ENCODE data around the gene APOE. TPM values are rescaled to one million over a fixed set of nuclear protein-coding genes. Genes with fewer than 3 reads are reported as not detected.
"Not testable (repeated sequence)": the region's sequence is repeated elsewhere in the genome, so short reads cannot be mapped to it uniquely, and the experiment has no call there.

Gene APOE
- total RNA-seq, 1 donor from 2014 or later = not detected

DNA sequence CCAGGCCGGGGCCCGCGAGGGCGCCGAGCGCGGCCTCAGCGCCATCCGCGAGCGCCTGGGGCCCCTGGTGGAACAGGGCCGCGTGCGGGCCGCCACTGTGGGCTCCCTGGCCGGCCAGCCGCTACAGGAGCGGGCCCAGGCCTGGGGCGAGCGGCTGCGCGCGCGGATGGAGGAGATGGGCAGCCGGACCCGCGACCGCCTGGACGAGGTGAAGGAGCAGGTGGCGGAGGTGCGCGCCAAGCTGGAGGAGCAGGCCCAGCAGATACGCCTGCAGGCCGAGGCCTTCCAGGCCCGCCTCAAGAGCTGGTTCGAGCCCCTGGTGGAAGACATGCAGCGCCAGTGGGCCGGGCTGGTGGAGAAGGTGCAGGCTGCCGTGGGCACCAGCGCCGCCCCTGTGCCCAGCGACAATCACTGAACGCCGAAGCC, 3.3 kb downstream of the APOE start:
- intact Hi-C loops (cut with micrococcal nuclease) = no loop called here
- no peaks in the 10 kb centered on the region for H3K36me3 Mint-ChIP-seq (ENCODE audit: low read depth)
- H3K27me3 Mint-ChIP-seq = peaks cover 35% of the 10 kb centered on the region
- H3K9me3 Mint-ChIP-seq = no peaks in the 10 kb centered on the region
- TF ChIP-seq, protein P1, sequence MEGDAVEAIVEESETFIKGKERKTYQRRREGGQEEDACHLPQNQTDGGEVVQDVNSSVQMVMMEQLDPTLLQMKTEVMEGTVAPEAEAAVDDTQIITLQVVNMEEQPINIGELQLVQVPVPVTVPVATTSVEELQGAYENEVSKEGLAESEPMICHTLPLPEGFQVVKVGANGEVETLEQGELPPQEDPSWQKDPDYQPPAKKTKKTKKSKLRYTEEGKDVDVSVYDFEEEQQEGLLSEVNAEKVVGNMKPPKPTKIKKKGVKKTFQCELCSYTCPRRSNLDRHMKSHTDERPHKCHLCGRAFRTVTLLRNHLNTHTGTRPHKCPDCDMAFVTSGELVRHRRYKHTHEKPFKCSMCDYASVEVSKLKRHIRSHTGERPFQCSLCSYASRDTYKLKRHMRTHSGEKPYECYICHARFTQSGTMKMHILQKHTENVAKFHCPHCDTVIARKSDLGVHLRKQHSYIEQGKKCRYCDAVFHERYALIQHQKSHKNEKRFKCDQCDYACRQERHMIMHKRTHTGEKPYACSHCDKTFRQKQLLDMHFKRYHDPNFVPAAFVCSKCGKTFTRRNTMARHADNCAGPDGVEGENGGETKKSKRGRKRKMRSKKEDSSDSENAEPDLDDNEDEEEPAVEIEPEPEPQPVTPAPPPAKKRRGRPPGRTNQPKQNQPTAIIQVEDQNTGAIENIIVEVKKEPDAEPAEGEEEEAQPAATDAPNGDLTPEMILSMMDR (IDR thresholded peaks at IDR 0.05) = no peak
- no peak for ATAC-seq (ENCODE audit: low read depth)
- no peak overlapping the region for H3K4me3 Mint-ChIP-seq
- ChIA-PET CTCF (no interaction called here), POLR2A (no interaction called here)
- no peak overlapping the region for H3K27ac Mint-ChIP-seq
- peaks cover 15% of the 10 kb centered on the region for H3K4me1 Mint-ChIP-seq
- no peak for DNase-seq

DNA sequence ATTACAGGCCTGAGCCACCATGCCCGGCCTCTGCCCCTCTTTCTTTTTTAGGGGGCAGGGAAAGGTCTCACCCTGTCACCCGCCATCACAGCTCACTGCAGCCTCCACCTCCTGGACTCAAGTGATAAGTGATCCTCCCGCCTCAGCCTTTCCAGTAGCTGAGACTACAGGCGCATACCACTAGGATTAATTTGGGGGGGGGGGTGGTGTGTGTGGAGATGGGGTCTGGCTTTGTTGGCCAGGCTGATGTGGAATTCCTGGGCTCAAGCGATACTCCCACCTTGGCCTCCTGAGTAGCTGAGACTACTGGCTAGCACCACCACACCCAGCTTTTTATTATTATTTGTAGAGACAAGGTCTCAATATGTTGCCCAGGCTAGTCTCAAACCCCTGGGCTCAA, 4.2 kb downstream of the APOE start:
- Mint-ChIP-seq H3K36me3 (ENCODE audit: low read depth) (peaks cover under 1% of the 10 kb centered on the region), H3K27ac (no peak overlapping the region), H3K4me1 (peaks cover 23% of the 10 kb centered on the region), H3K9me3 (no peaks in the 10 kb centered on the region), H3K27me3 (peaks cover 38% of the 10 kb centered on the region), H3K4me3 (no peak overlapping the region)
- intact Hi-C loops (cut with micrococcal nuclease) = no loop called here
- no peak for DNase-seq
- POLR2A ChIA-PET = interaction anchor here (0.7 kb wide), 1 partner anchor 1426 kb away, joined by 3 read pairs; no protein-coding TSS in a partner anchor
- ATAC-seq (ENCODE audit: low read depth) = no peak
- CTCF ChIA-PET = no interaction called here
- TF ChIP-seq, protein P1 (IDR thresholded peaks at IDR 0.05) = no peak

DNA sequence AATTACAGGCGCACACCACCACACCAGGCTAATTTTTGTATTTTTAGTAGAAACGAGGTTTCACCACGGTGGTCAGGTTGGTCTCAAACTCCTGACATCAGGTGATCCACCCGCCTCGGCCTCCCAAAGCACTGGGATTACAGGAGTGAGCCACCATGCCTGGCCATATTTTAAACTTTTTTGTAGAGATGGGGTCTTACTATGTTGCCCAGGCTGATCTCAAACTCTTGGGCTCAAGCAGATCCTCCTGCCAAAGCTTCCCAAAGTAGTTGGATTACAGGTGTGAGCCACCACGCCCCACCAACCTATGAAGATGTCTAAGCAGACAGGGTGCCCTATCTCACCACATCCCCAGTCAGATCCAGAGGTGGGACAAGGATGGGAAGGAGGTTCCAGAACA, 6.3 kb downstream of the APOE start:
- ATAC-seq (ENCODE audit: low read depth); H3K36me3 Mint-ChIP-seq (ENCODE audit: low read depth); intact Hi-C loops (cut with micrococcal nuclease); H3K27ac Mint-ChIP-seq; H3K4me3 Mint-ChIP-seq; H3K9me3 Mint-ChIP-seq; DNase-seq: not testable (repeated sequence)
- H3K4me1 Mint-ChIP-seq = peaks cover 11% of the 10 kb centered on the region
- peaks cover 28% of the 10 kb centered on the region for H3K27me3 Mint-ChIP-seq
- POLR2A ChIA-PET = interaction anchor here (0.6 kb wide), 2 partner anchors 49 to 82 kb away, joined by 3 to 4 read pairs; no protein-coding TSS in a partner anchor
- CTCF ChIA-PET = interaction anchor here (1.3 kb wide), 1 partner anchor 40 kb away, joined by 4 read pairs; no protein-coding TSS in a partner anchor

DNA sequence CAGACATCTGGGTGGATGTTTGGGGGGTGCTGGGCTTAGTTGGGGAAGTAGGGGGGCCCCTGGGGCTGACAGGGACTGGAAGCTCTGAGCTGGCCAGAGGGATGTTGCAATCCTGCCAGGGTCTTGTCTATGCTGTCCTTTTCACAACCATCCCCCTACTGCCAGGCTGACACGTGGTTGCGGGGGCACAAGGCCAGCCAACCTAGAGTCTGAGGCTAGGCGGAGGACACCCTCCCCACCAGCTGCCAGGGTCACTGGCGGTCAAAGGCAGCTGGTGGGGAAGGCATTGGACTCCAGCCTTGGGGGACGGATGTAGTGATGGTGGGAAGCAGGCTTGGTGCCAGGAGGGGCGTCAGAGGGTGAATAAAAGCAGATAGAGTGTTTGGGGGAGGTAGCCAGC, 7.3 kb downstream of the APOE start:
- POLR2A ChIA-PET = no interaction called here
- TF ChIP-seq, protein P1 (IDR thresholded peaks at IDR 0.05) = no peak

DNA sequence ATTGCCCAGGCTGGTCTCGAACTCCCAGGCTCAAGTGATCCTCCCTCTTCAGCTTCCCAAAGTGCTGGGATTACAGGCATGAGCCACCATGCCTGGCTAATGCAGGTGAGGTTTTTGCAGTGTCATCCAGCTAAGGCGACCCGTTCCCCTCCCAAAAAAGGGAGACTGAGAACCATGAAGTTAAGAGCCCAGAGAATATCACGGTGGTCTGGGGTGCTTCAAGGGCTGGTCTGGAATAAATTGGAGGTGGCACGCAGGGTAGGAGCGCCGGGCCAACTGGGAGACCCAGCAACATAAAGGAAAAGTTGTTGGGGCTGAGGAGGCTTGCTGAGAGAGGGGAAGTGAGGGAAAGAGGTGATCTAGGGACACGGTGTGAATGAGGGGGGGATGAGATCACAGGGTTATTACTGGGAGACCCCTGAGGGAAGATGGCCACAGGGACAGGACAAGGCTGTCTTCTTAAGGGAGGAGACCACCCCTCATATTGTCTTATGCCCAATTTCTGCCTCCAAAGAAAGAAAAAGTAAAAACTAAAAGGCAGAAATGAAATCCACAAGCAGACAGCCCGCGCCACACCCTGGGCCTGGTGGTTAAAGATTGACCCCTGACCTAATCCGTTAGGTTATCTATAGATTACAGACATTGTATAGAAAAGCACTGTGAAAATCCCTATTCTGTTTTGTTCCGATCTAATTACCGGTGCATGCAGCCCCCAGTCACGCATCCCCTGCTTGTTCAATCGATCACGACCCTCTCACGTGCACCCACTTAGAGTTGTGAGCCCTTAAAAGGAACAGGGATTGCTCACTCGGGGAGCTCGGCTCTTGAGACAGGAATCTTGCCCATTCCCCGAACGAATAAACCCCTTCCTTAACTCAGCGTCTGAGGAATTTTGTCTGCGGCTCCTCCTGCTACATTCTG, 8.2 kb downstream of the APOE start:
- H3K4me1 Mint-ChIP-seq = peaks cover 11% of the 10 kb centered on the region
- DNase-seq; ATAC-seq (ENCODE audit: low read depth); H3K36me3 Mint-ChIP-seq (ENCODE audit: low read depth); CTCF ChIA-PET; H3K9me3 Mint-ChIP-seq; POLR2A ChIA-PET; H3K27ac Mint-ChIP-seq: not testable (repeated sequence)
- peaks cover 25% of the 10 kb centered on the region for H3K27me3 Mint-ChIP-seq
- intact Hi-C loops (cut with micrococcal nuclease) = loop anchor here (2.0 kb wide), 1 partner anchor 41 kb away; the partner anchor contains the start of gene CLPTM1
- peak overlapping the region; percentile 92 for H3K4me3 Mint-ChIP-seq

More for the DNA sequence above, 7.3 kb downstream of the APOE start:
- DNase-seq (no peak), ATAC-seq (ENCODE audit: low read depth) (no peak)
- intact Hi-C loops (cut with micrococcal nuclease) = no loop called here
- Mint-ChIP-seq H3K9me3 (no peaks in the 10 kb centered on the region), H3K4me1 (peaks cover 11% of the 10 kb centered on the region), H3K27ac (no peak overlapping the region), H3K4me3 (no peak overlapping the region), H3K36me3 (ENCODE audit: low read depth) (peaks cover 1% of the 10 kb centered on the region), H3K27me3 (peaks cover 28% of the 10 kb centered on the region)
- CTCF ChIA-PET = no interaction called here

DNA sequence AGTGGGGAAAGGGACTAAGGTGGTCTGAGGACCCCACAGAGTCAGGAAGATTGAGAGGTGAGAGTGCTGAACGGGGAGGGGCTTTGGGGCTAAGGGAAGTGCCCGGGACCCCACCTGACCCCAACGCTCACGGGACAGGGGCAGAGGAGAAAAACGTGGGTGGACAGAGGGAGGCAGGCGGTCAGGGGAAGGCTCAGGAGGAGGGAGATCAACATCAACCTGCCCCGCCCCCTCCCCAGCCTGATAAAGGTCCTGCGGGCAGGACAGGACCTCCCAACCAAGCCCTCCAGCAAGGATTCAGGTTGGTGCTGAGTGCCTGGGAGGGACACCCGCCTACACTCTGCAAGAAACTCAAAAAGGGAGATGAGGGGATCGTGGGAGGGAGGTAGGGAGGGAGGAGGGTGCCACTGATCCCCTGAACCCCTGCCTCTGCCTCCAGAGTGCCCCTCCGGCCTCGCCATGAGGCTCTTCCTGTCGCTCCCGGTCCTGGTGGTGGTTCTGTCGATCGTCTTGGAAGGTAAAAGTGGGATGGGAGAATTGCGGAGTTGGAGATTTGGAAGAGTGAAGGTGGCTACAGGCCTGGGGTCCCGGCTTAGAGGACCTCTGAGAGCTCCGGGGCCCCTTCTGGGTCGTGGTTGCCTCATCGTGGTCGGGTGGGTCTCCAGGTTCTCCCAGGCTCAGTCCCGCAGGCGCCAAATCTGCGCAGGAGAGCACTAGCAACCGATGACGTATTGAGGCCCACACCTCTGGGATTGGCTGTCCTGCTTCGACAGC, 9.0 kb downstream of the APOE start, which contains the start of gene APOC1:
Gene APOC1 (plus strand): TSS at position 176 of the 774 bp plus-strand sequence. CDS start 284 bp downstream, at position 460.
- DNase-seq (peak; percentile 74), ATAC-seq (ENCODE audit: low read depth) (peak; percentile 98)
- not testable (repeated sequence) for H3K9me3 Mint-ChIP-seq; H3K36me3 Mint-ChIP-seq (ENCODE audit: low read depth)
- intact Hi-C loops (cut with micrococcal nuclease) = loop anchor here (2.0 kb wide), 1 partner anchor 40 kb away; the partner anchor contains the start of gene CLPTM1
- ChIA-PET CTCF (interaction anchor here (1.2 kb wide), 1 partner anchor 37 kb away, joined by 3 read pairs; no protein-coding TSS in a partner anchor), POLR2A (interaction anchor here (0.6 to 1.2 kb wide), 5 partner anchors 24 to 610 kb away, joined by 3 to 12 read pairs (median 5); partner anchors contain the start of gene ZNF235)
- Mint-ChIP-seq H3K27ac (peak within 1 kb of the TSS; percentile 73), H3K4me1 (peaks cover 11% of the 10 kb centered on the region), H3K4me3 (peak within 1 kb of the TSS; percentile 92), H3K27me3 (peaks cover 25% of the 10 kb centered on the region)
